ENCODE results near the gene MED12L.

DNA sequence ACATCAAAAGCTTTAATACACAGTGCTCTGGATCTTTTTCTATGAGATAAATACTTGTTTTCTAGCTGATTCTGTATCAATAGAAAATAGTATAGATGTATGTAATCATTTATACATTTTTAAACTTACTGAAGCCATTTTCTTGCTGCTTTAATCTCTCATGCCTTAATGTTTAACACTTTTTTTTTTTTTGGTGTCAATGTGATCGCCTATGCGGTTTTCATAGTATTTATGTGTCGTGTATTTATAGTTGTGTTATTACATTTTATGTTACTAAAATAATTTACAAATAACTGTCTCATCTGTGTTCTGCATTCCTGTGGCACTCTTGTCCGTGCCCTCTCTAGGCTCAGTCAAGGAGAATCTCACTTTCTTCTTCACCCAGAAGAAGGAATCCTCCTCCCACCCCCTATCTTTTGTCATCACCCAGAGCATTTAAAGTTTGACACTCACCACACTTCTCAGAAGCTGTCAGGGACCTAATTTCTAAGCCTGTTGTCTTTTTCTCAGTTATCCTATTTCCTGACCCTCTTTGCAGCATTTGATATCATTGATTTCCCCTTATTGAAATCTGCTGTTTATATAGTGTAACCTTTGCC, 138.9 kb downstream of the MED12L start:
- TF ChIP-seq EZH2 (IDR thresholded peaks at IDR 0.05; ENCODE audit: borderline replicate concordance) (no peak), EZH2phosphoT487 (IDR thresholded peaks at IDR 0.05; ENCODE audit: low read depth, severe bottlenecking, unreplicated experiment) (no peak)
- TF ChIP-seq, protein P1, sequence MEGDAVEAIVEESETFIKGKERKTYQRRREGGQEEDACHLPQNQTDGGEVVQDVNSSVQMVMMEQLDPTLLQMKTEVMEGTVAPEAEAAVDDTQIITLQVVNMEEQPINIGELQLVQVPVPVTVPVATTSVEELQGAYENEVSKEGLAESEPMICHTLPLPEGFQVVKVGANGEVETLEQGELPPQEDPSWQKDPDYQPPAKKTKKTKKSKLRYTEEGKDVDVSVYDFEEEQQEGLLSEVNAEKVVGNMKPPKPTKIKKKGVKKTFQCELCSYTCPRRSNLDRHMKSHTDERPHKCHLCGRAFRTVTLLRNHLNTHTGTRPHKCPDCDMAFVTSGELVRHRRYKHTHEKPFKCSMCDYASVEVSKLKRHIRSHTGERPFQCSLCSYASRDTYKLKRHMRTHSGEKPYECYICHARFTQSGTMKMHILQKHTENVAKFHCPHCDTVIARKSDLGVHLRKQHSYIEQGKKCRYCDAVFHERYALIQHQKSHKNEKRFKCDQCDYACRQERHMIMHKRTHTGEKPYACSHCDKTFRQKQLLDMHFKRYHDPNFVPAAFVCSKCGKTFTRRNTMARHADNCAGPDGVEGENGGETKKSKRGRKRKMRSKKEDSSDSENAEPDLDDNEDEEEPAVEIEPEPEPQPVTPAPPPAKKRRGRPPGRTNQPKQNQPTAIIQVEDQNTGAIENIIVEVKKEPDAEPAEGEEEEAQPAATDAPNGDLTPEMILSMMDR (IDR thresholded peaks at IDR 0.05; ENCODE audit: poor library complexity): no peak
